GM12878 (cell line): Measurements from ENCODE around the gene RUFY2. TPM values are rescaled to one million over a fixed set of nuclear protein-coding genes. Genes with fewer than 3 reads are reported as not detected.

Source experiments
- ATAC-seq: fragments of 200-7000 bp; cut with Tn5 transposase; 3 replicates; pipeline ENCODE4 v1.9.1; 2020; ENCODE audit warnings: mild to moderate bottlenecking, moderate library complexity
- BruUV-seq: library from RNA; stranded (reverse); fragments of 400-500 nt; replicated peaks from 2 replicates; lab custom pipeline; 2021; lab: Mats Ljungman, UMichigan
- CTCF ChIA-PET: fragments of 300-600 bp; sonication (Branson Sonifier 250); formaldehyde crosslinking; extraction: SDS; loops from one replicate; lab custom pipeline; 2021; ENCODE audit warnings: inconsistent platforms; lab: Yijun Ruan, JAX
- POLR2A ChIA-PET: fragments of 350-600 bp; formaldehyde crosslinking; extraction: SDS; loops from one replicate; lab custom pipeline; 2021; ENCODE audit warnings: inconsistent platforms; lab: Charles Lee
- RAD21 ChIA-PET: fragments of 300-600 bp; sonication (Branson Sonifier 250); formaldehyde crosslinking; loops from one replicate; lab custom pipeline; 2023; ENCODE audit warnings: antibody characterized with exemption; ENCODE audit not compliant: unreplicated experiment; lab: Charles Lee
- SMC1A ChIA-PET: fragments of 300-600 bp; sonication (Branson Sonifier 250); formaldehyde crosslinking; loops from one replicate; lab custom pipeline; 2023; ENCODE audit not compliant: unreplicated experiment, uncharacterized antibody; lab: Charles Lee
- DNase-seq: peaks from one replicate; pipeline ENCODE4 v3.0.0-alpha.2; 2011; ENCODE audit warnings: low read depth, low spot score
- FAIRE-seq: peaks from 3 replicates; lab custom pipeline; 2011; peaks lifted over from hg19 to GRCh38; lab: Jason Lieb, UNC
- H2AFZ ChIP-seq: 2 replicates; pipeline ENCODE4 v1.6.0; 2011; ENCODE audit warnings: low read depth, low read length, control low read depth; ENCODE audit not compliant: control insufficient read depth
- H3K27ac ChIP-seq: 2 replicates; pipeline ENCODE4 v1.5.1; 2011; ENCODE audit warnings: control low read depth; ENCODE audit not compliant: control insufficient read depth, insufficient read depth
- H3K27me3 ChIP-seq, 2 experiments: replicated peaks in 1 of 2; 2 replicates each; pipeline versions ENCODE4 v1.6.0 to v1.6.1; 2011; ENCODE audit warnings: low read length in 1 of 2; ENCODE audit not compliant: control insufficient read depth in 2 of 2, insufficient read depth in 2 of 2
- H3K36me3 ChIP-seq, 2 experiments: 2 replicates each; pipeline ENCODE4 v1.5.1; 2011; ENCODE audit warnings: low read length in 1 of 2; ENCODE audit not compliant: control insufficient read depth in 2 of 2, insufficient read depth in 2 of 2
- H3K4me1 ChIP-seq: 2 replicates; pipeline ENCODE4 v1.6.1; 2011; ENCODE audit warnings: mild to moderate bottlenecking, low read length, moderate library complexity, mixed read lengths; ENCODE audit not compliant: control insufficient read depth, insufficient read depth
- H3K4me2 ChIP-seq: 2 replicates; pipeline ENCODE4 v1.6.0; 2011; ENCODE audit warnings: control low read depth; ENCODE audit not compliant: control insufficient read depth, insufficient read depth
- H3K4me3 ChIP-seq: fragments of 200-600 bp; sonication (generic); 2 replicates; pipeline ENCODE4 v1.5.1; 2016
- H3K79me2 ChIP-seq: 2 replicates; pipeline ENCODE4 v1.6.0; 2011; ENCODE audit warnings: low read length; ENCODE audit not compliant: control insufficient read depth, insufficient read depth
- H3K9ac ChIP-seq: 2 replicates; pipeline ENCODE4 v1.8.0; 2011; ENCODE audit warnings: low read length, control low read depth, mixed read lengths; ENCODE audit not compliant: control insufficient read depth, insufficient read depth
- H3K9me3 ChIP-seq: replicated peaks from 3 replicates; pipeline ENCODE4 v1.5.1; 2011; ENCODE audit warnings: mild to moderate bottlenecking, low read length; ENCODE audit not compliant: control insufficient read depth, insufficient read depth
- H4K20me1 ChIP-seq: 2 replicates; pipeline ENCODE4 v1.6.0; 2011; ENCODE audit not compliant: control insufficient read depth, insufficient read depth
- BMI1 ChIP-seq: fragments of 450-650 bp; IDR thresholded peaks from 2 replicates; pipeline ENCODE4 v1.6.1; 2016; ENCODE audit warnings: mild to moderate bottlenecking, moderate library complexity, borderline replicate concordance
- CHD2 ChIP-seq: IDR thresholded peaks from 2 replicates; pipeline ENCODE4 v1.6.1; 2011; ENCODE audit warnings: low read depth, low read length, improper control_type of control experiment, borderline replicate concordance
- NR2C1 ChIP-seq: fragments of 450-650 bp; IDR thresholded peaks from 2 replicates; pipeline ENCODE4 v1.6.1; 2017; ENCODE audit warnings: antibody characterized with exemption, mild to moderate bottlenecking, moderate library complexity
- POLR2AphosphoS5 ChIP-seq: IDR thresholded peaks from 2 replicates; pipeline ENCODE4 v1.6.1; 2011; ENCODE audit warnings: mild to moderate bottlenecking, low read length, inconsistent platforms
- WGBS: methylation state at CpG from one replicate; pipeline ENCODE4 v1.1.6; 2016; ENCODE audit warnings: low lambda C conversion rate; ENCODE audit not compliant: insufficient replicate concordance, insufficient coverage; ENCODE audit errors: missing lambda C conversion rate; 5-methylcytosine and 5-hydroxymethylcytosine counted together
- in situ Hi-C: fragments of 300-500 bp; cut with MboI; formaldehyde crosslinking; loops from 9 replicates; pipeline ENCODE4 v1.14.3; 2018; ENCODE audit warnings: mixed read lengths
- intact Hi-C: fragments of 100-400 bp; cut with micrococcal nuclease; formaldehyde crosslinking; loops from one replicate; pipeline ENCODE4 v1.14.2; 2022; ENCODE audit not compliant: unreplicated experiment
- polyA plus RNA-seq, 11 experiments: library from polyadenylated mRNA; depleted of rRNA in 4 of 11; unstranded in 6 of 11; stranded (reverse) in 5 of 11; fragments of >200 nt; fragmentation: Nextera tagmentation in 4 of 11; fragmentation: Illumina TruSeq in 1 of 11; extraction: Ambion mirVana in 4 of 11; extraction: Trizol in 1 of 11; gene quantifications; 1 replicate in 1 of 11; 2 replicates in 10 of 11; pipeline versions ENCODE4 v1.2.1 to v1.2.3, GENCODE V29; 2011 to 2016; ENCODE audit warnings: inconsistent platforms in 2 of 11, missing spikeins in 2 of 11, low read depth in 1 of 11
- total RNA-seq, 4 experiments: library from RNA; depleted of rRNA in 3 of 4; stranded (reverse); fragments of >200 nt in 3 of 4; fragmentation: Illumina TruSeq in 1 of 4; extraction: Trizol in 1 of 4; gene quantifications; 2 replicates each; pipeline versions ENCODE4 v1.2.1 to v1.2.3, GENCODE V29; 2013 to 2021

Gene RUFY2
- total and polyA plus RNA-seq, 10 of the 15 experiments (the other 5 are each of a cell fraction or from before 2014, with no cell fraction given), result 1.7 to 8.4 (median 5.8) TPM

- H3K27me3 ChIP-seq, result no peaks in the 10 kb centered on the region
- RAD21 ChIA-PET, result interaction anchor here (1.1 kb wide), 1 partner anchor 44 kb away, joined by 3 read pairs; no protein-coding TSS in a partner anchor
- POLR2A ChIA-PET, result no interaction called here
- intact Hi-C loops (no loop called here), in situ Hi-C loops (no loop called here)
- TF ChIP-seq POLR2AphosphoS5 (peak; percentile 51), NR2C1 (no peak)
- H3K79me2 ChIP-seq, result peaks cover 4% of the 10 kb centered on the region
- WGBS, result 99% methylated on average over 4 of the region's 4 CpGs
- ATAC-seq (no peak), DNase-seq (no peak), FAIRE-seq (no peak)
- H3K4me3 ChIP-seq, result no peak overlapping the region
- H2AFZ ChIP-seq, result no peak overlapping the region
- H3K27ac ChIP-seq, result no peak overlapping the region
- H3K9ac ChIP-seq, result no peak overlapping the region
- CTCF ChIA-PET, result interaction anchor here (0.6 to 2.0 kb wide), 3 partner anchors 13 to 133 kb away, joined by 4 to 7 read pairs (median 6); partner anchors contain the start of gene PBLD
- H3K36me3 ChIP-seq, result peaks cover 0 to 33% of the 10 kb centered on the region in 2 experiments; a peak in 3 of 4 replicates
- H3K4me2 ChIP-seq, result no peak overlapping the region
- H3K4me1 ChIP-seq, result no peaks in the 10 kb centered on the region
- TSS peak; percentile 35 for BruUV-seq
- H4K20me1 ChIP-seq, result no peaks in the 10 kb centered on the region
- no peaks in the 10 kb centered on the region for H3K9me3 ChIP-seq
- SMC1A ChIA-PET, result interaction anchor here (1.1 kb wide), 1 partner anchor 133 kb away, joined by 3 read pairs; no protein-coding TSS in a partner anchor
Observed at GRCh38 chr10:68345621-68346020, 61.5 kb downstream of the RUFY2 start.

DNA sequence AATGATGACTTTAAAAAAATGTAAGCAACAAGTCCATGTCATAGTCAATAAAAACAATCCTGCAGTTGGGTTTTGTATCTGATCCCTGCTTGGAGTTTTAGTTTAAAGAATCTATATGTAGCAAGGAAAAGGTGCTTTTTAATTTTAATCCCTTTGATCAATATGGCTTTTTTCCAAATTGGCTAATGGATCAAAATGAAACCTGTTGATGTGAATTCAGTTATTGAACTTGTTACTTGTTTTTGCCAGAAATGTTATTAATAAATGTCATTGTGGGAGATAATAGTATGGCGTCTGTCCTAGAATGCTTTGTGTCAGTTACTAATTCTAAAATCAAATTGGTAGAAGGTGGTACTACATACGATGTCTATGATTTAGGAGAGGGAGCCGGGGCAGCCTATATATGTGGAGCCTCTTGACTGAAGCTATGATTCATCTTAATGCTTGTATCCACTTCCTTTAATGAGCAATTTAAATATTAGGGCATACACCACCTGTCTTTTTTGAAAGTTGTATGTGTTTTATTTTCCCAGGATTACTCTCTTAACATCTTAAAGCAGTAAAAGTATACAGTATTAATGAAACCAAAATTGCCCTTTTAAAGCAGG, 64.1 kb downstream of the RUFY2 start:
- RAD21 ChIA-PET, result no interaction called here
- Histone ChIP-seq H4K20me1 (no peaks in the 10 kb centered on the region), H3K79me2 (peaks cover 27% of the 10 kb centered on the region), H3K27me3 (no peaks in the 10 kb centered on the region), H3K4me2 (no peak overlapping the region), H2AFZ (no peak overlapping the region), H3K27ac (no peak overlapping the region), H3K9ac (no peak overlapping the region), H3K36me3 (peaks cover 6 to 45% of the 10 kb centered on the region in 2 experiments), H3K4me1 (no peaks in the 10 kb centered on the region; the same call in 1 of the 2 replicates), H3K4me3 (no peak overlapping the region)
- POLR2A ChIA-PET, result interaction anchor here (0.5 to 1.5 kb wide), 2 partner anchors 11 to 134 kb away, joined by 3 to 7 read pairs; partner anchors contain the start of gene HNRNPH3
- DNase-seq (no peak), FAIRE-seq (no peak), ATAC-seq (peak; percentile 23)
- in situ Hi-C loops, result no loop called here
- CTCF ChIA-PET, result interaction anchor here (1.1 kb wide), 1 partner anchor 9 kb away, joined by 4 read pairs; no protein-coding TSS in a partner anchor
- intact Hi-C loops, result no loop called here
- WGBS, result 100% methylated on average over 3 of the region's 3 CpGs
- TF ChIP-seq BMI1, result no peak
- TF ChIP-seq CHD2, result no peak
- TF ChIP-seq, all 136 proteins: peak for 0
- SMC1A ChIA-PET, result no interaction called here
- H3K9me3 ChIP-seq, result no peaks in the 10 kb centered on the region
- no TSS peak for BruUV-seq
